Measurements from ENCODE around the gene FARS2. TPM values are rescaled to one million over a fixed set of nuclear protein-coding genes. Genes with fewer than 3 reads are reported as not detected.

The FARS2 gene
- total RNA-seq, 1 donor from 2014 or later = 23.3 TPM

DNA sequence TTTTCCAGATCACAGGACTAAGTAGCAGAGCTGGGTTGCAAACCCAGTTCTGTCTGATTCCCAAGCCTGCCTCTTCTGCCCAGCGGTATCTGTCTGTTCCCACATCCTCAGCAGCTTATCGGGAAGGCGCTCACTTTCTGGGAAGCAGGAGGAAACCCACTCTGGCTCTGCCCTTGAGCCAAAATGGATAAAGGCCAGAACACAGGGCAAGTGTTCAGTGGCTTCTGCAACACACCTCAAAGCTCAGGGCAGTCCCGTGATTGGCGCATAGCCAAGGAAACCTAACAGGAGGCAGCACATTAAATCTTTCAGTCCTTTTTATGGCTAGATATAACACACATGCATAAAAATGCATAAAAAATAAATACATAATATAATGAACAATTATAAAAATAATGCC is 483.2 kb downstream of the FARS2 start:
- Mint-ChIP-seq H3K36me3 (ENCODE audit: low read depth) (no peaks in the 10 kb centered on the region), H3K4me3 (no peak overlapping the region)
- DNase-seq (ENCODE audit: low read depth, low spot score) = no peak

DNA sequence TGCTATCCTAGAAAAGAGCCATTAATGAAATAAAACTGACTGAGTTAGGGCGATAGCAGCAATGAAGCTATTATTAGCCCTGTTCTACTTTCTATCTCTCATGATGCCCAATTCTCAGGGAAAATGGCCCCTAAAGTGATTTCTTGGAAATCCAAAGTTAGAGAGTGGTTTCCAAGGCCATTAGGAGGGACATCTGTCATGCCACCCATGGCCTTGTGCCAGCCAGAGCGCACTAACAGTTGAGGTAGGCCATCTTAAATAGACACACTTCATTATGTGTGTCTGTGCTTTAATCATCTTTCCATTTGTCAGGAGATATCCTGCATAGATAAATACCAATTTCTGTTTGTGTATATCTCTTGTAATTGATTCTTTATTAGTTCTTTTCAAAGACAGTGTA is 483.8 kb downstream of the FARS2 start:
- DNase-seq (ENCODE audit: low read depth, low spot score) = no peak
- H3K4me3 Mint-ChIP-seq = no peak overlapping the region
- H3K4me1 Mint-ChIP-seq = peaks cover 20% of the 10 kb centered on the region
- H3K27me3 Mint-ChIP-seq (ENCODE audit: low read depth) = no peaks in the 10 kb centered on the region
- no peaks in the 10 kb centered on the region for H3K9me3 Mint-ChIP-seq
- H3K27ac Mint-ChIP-seq (ENCODE audit: unreplicated experiment) = no peak overlapping the region
- peaks cover 3% of the 10 kb centered on the region for H3K36me3 Mint-ChIP-seq (ENCODE audit: low read depth)
- no peak for TF ChIP-seq CTCF (conservative IDR thresholded peaks at IDR 0.05)

More for the DNA sequence above, 483.2 kb downstream of the FARS2 start:
- Mint-ChIP-seq H3K27me3 (ENCODE audit: low read depth) (no peaks in the 10 kb centered on the region), H3K27ac (ENCODE audit: unreplicated experiment) (no peak overlapping the region), H3K9me3 (no peaks in the 10 kb centered on the region), H3K4me1 (peaks cover 20% of the 10 kb centered on the region)
- no peak for TF ChIP-seq CTCF (conservative IDR thresholded peaks at IDR 0.05)

DNA sequence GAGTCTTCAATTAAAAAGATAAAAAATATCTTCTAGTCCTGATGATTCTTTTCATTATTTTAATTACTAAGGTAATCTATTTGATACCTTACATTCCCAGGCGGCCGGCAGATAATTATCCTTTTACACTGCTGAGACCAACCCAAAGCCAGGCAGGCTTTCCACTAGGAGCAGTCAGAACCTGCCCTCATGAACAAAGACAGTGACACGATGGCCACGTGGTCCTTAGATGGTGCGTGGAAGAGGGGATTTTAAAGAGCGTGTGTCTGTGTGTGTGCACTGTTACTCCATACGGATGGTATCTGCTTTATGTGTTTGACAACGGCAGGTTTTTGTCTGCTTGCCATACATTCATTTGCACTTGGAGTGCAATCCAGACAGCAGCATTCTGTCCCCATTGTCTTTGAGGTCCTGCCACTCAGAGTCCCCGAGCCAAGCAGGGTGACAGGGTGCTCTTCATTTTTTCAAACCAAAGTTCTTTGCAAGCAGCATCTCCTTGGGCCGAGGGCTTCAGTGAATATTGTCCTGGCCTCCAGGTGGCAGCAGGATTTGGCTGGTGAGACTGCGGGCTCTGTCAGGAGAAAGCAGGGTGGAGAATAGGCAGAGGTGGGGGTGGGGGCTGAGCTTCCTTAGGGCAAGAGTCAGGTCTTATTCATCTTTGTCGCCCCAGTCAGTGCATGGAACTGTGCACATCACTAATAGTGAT is 484.9 kb downstream of the FARS2 start:
- Mint-ChIP-seq H3K4me1 (peaks cover 20% of the 10 kb centered on the region), H3K36me3 (ENCODE audit: low read depth) (peaks cover 3% of the 10 kb centered on the region), H3K27ac (ENCODE audit: unreplicated experiment) (no peak overlapping the region), H3K9me3 (no peaks in the 10 kb centered on the region), H3K4me3 (no peak overlapping the region), H3K27me3 (ENCODE audit: low read depth) (no peaks in the 10 kb centered on the region)
- peak; percentile 27 for TF ChIP-seq CTCF (conservative IDR thresholded peaks at IDR 0.05)
- no peak for DNase-seq (ENCODE audit: low read depth, low spot score)

GRCh38 chr6:5746759-5747130 is 485.4 kb downstream of the FARS2 start:
- Mint-ChIP-seq H3K4me3 (no peak overlapping the region), H3K36me3 (ENCODE audit: low read depth) (peaks cover 3% of the 10 kb centered on the region), H3K4me1 (peaks cover 24% of the 10 kb centered on the region), H3K27ac (ENCODE audit: unreplicated experiment) (peak overlapping the region; percentile 10), H3K27me3 (ENCODE audit: low read depth) (no peaks in the 10 kb centered on the region), H3K9me3 (no peaks in the 10 kb centered on the region)
- no peak for DNase-seq (ENCODE audit: low read depth, low spot score)
- TF ChIP-seq CTCF (conservative IDR thresholded peaks at IDR 0.05) = no peak

- H3K27ac Mint-ChIP-seq (ENCODE audit: unreplicated experiment) = peak overlapping the region; percentile 64
Observed at GRCh38 chr6:5747379-5747778, 486.1 kb downstream of the FARS2 start.

More at GRCh38 chr6:5747379-5747778, 486.1 kb downstream of the FARS2 start:
- no peaks in the 10 kb centered on the region for H3K27me3 Mint-ChIP-seq (ENCODE audit: low read depth)
- no peak for DNase-seq (ENCODE audit: low read depth, low spot score)
- H3K36me3 Mint-ChIP-seq (ENCODE audit: low read depth) = peaks cover 3% of the 10 kb centered on the region
- H3K4me1 Mint-ChIP-seq = peaks cover 31% of the 10 kb centered on the region
- TF ChIP-seq CTCF (conservative IDR thresholded peaks at IDR 0.05) = no peak
- no peaks in the 10 kb centered on the region for H3K9me3 Mint-ChIP-seq
- no peak overlapping the region for H3K4me3 Mint-ChIP-seq

Data from neural crest cell (in vitro differentiated cells).